Activated CD8-positive, alpha-beta memory T cell treated with anti-CD3 and anti-CD28 coated beads for 36 hours (primary cell): ENCODE results near the gene CSNK1G1. TPM values are rescaled to one million over a fixed set of nuclear protein-coding genes. Genes with fewer than 3 reads are reported as not detected.
"Not testable (repeated sequence)": the region's sequence is repeated elsewhere in the genome, so short reads cannot be mapped to it uniquely, and the experiment has no call there.

Source experiments
- CTCF ChIA-PET: fragments of 350-600 bp; sonication (Branson Sonifier 250); formaldehyde crosslinking; loops from one replicate; lab custom pipeline; 2021; ENCODE audit warnings: antibody characterized with exemption; lab: Charles Lee
- POLR2A ChIA-PET: fragments of 350-600 bp; sonication (Branson Sonifier 250); formaldehyde crosslinking; loops from one replicate; lab custom pipeline; 2021; ENCODE audit warnings: antibody characterized with exemption; lab: Charles Lee
- total RNA-seq, 2 experiments: library from RNA; stranded (reverse); gene quantifications; one replicate each; pipeline ENCODE4 v1.2.3, GENCODE V29; 2021

The CSNK1G1 gene
- total RNA-seq, 2 experiments from 2014 or later, result 21.3 to 21.6 TPM

DNA sequence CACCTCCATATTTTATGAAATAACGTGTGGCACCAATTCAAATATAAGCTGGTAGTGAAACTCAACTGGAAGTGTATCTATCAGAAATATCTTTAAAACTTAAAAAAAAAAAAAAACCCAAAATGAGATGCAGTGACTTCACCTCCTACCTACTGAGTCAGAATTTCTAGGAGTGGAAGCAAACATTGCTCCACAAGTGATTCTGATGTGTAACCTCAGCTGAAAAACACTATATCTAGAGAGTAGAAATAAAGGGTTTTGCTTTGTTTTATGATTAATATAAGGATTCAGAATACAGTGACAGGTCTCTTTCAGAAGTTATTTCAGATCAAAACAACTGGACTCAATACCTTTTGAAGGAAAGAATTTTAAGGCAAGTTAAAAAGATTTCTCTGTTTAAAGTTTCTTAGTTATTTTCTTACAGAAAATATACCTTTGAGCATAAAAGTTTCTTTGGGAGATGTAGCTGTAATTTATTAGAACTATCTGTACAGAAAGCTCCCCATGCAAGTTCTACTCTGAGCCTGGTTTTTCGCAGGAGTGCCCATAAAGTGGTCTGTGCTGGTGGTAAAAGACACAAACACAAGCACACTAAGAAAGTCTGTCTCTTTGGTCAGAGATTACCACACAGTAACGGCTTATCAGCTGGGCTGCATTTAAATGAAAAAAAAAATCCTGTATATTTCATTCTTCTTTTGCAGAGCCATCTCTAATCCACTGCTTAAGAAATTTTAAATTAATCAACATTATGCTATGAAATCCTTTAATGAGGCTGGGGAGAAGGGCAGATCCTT is 133.2 kb downstream of the CSNK1G1 start:
- ChIA-PET CTCF (interaction anchor here (0.7 kb wide), 1 partner anchor 411 kb away, joined by 4 read pairs; no protein-coding TSS in a partner anchor), POLR2A (interaction anchor here (0.5 to 0.7 kb wide), 6 partner anchors 43 to 619 kb away, joined by 3 to 12 read pairs (median 6); no protein-coding TSS in a partner anchor)

GRCh38 chr15:64221911-64222310 is 134.1 kb downstream of the CSNK1G1 start:
- CTCF ChIA-PET, result not testable (repeated sequence)
- POLR2A ChIA-PET, result interaction anchor here (0.5 to 0.7 kb wide), 3 partner anchors 68 to 299 kb away, joined by 3 to 4 read pairs (median 3); no protein-coding TSS in a partner anchor

- CTCF ChIA-PET, POLR2A ChIA-PET: not testable (repeated sequence)
These were observed 138.6 kb downstream of the CSNK1G1 start for GRCh38 chr15:64217429-64217750.

- ChIA-PET POLR2A (no interaction called here), CTCF (no interaction called here)
These were observed 139.1 kb downstream of the CSNK1G1 start for GRCh38 chr15:64216730-64217428.

- ChIA-PET CTCF (no interaction called here), POLR2A (no interaction called here)
These were observed 139.8 kb downstream of the CSNK1G1 start for GRCh38 chr15:64216196-64216595.

DNA sequence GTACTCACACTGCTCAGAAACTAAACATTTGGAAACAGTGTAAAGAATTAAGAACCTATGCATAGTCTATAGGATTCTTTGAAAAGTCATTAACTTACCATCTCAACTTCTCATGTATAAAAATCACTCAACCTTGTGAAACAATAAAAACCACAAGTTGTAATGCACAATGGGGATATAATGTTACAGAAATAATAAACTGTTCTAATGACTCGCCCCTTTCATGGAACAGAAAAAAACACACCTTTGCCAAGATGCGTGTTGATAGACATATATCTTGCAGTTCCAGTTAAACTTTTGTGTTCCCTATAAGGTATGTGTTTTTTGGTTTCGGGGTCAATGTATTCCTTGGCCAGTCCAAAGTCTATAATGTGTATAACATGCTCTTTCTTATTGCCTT is 142.3 kb downstream of the CSNK1G1 start:
- CTCF ChIA-PET, result no interaction called here
- POLR2A ChIA-PET, result no interaction called here

DNA sequence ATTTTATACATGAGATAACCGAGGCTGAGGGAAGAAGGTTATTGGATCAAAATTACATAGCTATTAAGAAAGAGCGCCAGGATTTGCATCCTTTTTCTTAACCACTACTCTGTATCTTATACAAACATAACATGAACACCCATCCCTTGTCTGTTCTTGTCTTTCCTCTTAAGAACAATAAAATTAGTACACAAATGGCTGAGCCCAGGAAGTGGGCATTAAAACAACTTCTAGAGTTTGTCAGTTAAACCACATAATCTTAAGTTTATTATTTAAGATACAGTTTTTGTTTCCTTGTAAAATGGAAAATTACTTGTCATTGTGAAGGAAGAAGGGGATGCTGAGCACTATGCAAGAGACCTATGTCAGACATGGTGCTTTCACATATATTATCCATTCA is 144.3 kb downstream of the CSNK1G1 start:
- ChIA-PET POLR2A (no interaction called here), CTCF (no interaction called here)

DNA sequence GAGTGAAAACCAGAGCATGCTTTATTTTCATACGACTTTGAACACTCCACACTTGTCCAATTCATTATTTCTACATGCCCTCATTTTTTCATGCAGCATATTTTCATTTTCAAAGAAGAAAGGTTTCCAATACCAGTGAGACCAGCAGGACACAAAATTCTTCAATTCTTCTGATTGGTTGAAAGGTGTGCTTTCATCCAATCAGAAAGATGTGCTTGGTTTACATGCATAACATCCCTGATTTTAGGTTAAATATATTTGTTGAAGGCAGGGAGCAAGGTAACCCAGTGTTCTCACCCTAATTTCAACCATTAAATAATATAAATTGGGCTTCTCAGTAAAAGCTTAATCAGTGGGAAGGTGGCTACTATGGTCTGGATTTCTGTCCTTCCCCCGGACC is 145.6 kb downstream of the CSNK1G1 start:
- ChIA-PET CTCF (interaction anchor here (0.5 kb wide), 1 partner anchor 36 kb away, joined by 6 read pairs; no protein-coding TSS in a partner anchor), POLR2A (no interaction called here)

- POLR2A ChIA-PET, result no interaction called here
- CTCF ChIA-PET, result interaction anchor here (0.5 kb wide), 1 partner anchor 36 kb away, joined by 6 read pairs; no protein-coding TSS in a partner anchor
These were observed 146.2 kb downstream of the CSNK1G1 start for GRCh38 chr15:64209680-64210334.

DNA sequence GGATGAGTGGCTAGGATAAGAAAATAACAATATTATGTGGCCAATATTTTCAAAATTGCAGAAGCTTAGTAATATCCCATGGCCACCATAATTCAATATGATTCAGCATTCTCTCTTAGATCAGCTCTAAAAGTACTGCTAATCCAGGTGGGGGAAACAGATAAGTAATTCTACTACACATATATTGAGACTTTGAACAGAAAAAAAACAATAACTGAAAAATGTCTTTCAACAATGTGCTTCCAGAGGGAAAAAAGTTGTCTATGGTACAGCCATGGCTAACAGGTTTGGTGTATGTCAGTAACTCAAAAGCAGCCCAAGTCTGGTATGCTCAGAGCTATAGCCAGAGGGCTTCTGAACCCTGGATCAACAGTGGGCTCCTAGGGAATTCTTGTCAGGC is 150.8 kb downstream of the CSNK1G1 start:
- ChIA-PET CTCF (interaction anchor here (0.5 kb wide), 1 partner anchor 13 kb away, joined by 4 read pairs; no protein-coding TSS in a partner anchor), POLR2A (no interaction called here)

DNA sequence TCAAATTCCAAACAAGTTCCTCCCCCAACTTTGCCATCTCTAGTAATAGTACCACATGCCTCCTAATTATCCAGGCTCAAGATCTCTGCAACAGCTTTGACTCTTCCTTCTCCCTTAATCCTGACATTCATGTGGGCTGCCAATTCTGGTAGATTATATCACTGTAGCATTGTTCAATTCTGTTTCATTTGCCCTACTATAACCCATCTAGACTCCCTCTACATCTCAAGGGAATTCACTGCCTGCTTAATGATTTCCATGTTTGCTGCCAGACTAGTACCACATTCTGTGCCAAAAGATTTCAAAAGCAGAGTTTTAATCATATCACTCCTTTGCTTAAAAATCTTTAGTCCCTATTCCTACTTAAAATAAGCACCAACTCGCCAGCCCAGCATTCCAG is 158.5 kb downstream of the CSNK1G1 start:
- ChIA-PET POLR2A (no interaction called here), CTCF (no interaction called here)

GRCh38 chr15:64193971-64194370 is 162.0 kb downstream of the CSNK1G1 start:
- ChIA-PET POLR2A (no interaction called here), CTCF (interaction anchor here (0.5 kb wide), 1 partner anchor 534 kb away, joined by 3 read pairs; no protein-coding TSS in a partner anchor)

DNA sequence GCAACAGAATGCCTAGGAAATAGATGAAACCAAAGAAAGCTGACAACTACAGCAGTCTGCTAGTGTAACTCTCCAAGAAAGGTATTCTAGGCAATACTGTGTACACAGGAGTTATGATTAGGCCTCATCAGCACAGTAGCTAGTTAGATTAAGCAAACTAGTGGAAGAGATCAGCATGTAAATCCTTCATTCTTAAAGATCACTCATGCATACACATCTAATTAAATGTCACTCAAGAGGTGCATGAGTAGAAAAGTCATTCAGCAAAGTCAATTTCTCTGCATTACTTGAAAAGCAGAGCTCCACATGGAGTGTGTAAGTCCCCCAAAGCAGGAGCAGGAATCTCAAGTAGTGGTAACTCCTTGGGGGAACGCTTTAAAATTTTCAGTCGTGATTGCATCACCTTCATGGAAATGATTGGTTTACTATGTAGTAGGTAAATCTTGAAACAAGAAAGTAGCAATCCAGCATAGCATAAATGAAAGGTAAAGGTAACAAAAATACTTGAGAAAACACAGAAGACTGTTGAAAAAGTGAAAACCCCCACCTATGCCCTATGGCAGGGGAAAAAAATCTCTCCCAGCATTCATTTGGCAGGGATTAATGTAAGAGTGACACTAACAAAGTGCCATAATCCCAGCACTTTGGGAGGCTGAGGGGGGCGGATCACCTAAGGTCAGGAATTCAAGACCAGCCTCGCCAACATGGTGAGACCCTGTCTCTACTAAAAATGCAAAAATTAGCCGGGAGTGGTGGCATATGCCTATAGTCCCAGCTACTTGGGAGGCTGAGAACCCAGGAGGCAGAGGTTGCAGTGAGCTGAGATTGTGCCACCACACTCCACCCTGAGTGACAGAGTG is 163.8 kb downstream of the CSNK1G1 start:
- POLR2A ChIA-PET, result no interaction called here
- CTCF ChIA-PET, result interaction anchor here (0.7 kb wide), 1 partner anchor 15 kb away, joined by 3 read pairs; no protein-coding TSS in a partner anchor

- ChIA-PET POLR2A (no interaction called here), CTCF (interaction anchor here (1.0 to 1.8 kb wide), 2 partner anchors 24 to 33 kb away, joined by 3 to 5 read pairs; partner anchors contain the start of gene PPIB)
These were observed 168.4 kb downstream of the CSNK1G1 start for GRCh38 chr15:64187396-64188191.

DNA sequence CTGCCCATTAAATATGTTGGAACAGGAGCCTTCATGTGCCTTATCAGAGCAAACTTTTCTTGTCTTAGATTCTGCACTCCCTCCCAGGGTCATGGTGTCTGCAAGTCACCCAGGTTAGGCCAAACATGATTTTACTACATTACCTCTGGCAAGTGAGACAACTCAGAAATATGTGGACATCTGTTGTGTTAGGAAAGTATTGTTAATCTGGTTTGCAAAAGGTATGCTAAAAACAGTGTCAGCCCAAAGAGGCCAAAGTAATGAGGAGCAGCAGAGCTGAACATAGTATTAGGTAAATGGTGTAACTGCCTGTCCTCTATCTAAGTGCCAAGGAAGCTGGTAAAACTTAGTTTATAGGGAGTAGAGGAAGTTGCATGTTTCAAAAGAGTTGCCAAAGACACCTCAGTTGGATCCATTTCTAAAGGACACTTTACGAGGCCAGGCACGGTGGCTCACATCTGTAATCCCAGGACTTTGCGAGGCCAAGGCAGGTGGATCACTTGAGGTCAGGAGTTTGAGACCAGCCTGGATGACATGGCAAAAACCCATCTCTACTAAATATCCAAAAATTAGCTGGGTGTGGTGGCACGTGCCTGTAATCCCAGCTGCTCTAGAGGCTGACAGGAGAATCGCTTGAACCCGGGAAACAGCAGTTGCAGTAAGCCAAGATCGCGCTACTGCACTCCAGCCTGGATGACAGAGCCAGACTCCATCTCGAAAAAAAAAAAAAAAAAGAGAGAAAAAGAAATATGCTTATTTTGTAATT is 170.6 kb downstream of the CSNK1G1 start:
- ChIA-PET CTCF (interaction anchor here (1.1 to 1.3 kb wide), 2 partner anchors 8 to 9 kb away, joined by 3 read pairs; no protein-coding TSS in a partner anchor), POLR2A (no interaction called here)

DNA sequence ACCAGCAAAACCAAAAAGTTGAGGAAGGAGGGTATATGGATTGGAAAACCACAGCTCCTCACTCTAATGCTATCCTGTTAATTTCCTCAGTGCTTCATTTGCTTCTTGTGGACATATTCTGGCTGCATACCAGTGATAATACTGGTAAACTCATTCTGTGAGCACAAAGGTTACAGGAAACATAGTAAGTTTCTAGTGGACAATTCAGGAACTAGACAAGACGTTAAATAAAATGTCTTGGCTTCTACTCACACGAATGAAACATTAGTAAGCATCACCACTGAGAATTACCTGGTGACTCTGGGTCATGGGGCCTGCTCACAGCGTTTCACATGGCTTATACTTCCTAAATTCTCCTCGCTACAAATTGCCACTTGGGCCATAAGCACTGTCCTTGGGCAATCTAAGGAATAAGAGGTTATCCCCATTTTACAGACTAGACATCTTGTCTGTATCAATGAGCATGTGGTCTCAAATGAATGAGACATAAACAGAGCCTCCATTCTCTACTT is 173.1 kb downstream of the CSNK1G1 start:
- POLR2A ChIA-PET, result no interaction called here
- CTCF ChIA-PET, result interaction anchor here (0.6 kb wide), 1 partner anchor 950 kb away, joined by 4 read pairs; no protein-coding TSS in a partner anchor
